ENCODE data around the gene B3GNT3. TPM values are rescaled to one million over a fixed set of nuclear protein-coding genes. Genes with fewer than 3 reads are reported as not detected.

The B3GNT3 gene
- total and polyA plus RNA-seq, 9 of the 15 experiments (the other 6 are each of a cell fraction or from before 2014, with no cell fraction given) = 0.06 to 0.11 (median 0.07) TPM; not detected in 6

GRCh38 chr19:17754634-17755442, 40.1 kb upstream of the B3GNT3 start (continued):
- TF ChIP-seq RREB1 (CRISPR knock-in tag; IDR thresholded peaks at IDR 0.05) = no peak
- TF ChIP-seq, protein P1, sequence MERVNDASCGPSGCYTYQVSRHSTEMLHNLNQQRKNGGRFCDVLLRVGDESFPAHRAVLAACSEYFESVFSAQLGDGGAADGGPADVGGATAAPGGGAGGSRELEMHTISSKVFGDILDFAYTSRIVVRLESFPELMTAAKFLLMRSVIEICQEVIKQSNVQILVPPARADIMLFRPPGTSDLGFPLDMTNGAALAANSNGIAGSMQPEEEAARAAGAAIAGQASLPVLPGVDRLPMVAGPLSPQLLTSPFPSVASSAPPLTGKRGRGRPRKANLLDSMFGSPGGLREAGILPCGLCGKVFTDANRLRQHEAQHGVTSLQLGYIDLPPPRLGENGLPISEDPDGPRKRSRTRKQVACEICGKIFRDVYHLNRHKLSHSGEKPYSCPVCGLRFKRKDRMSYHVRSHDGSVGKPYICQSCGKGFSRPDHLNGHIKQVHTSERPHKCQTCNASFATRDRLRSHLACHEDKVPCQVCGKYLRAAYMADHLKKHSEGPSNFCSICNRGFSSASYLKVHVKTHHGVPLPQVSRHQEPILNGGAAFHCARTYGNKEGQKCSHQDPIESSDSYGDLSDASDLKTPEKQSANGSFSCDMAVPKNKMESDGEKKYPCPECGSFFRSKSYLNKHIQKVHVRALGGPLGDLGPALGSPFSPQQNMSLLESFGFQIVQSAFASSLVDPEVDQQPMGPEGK (CRISPR knock-in tag; IDR thresholded peaks at IDR 0.05; ENCODE audit: borderline replicate concordance) = no peak
- TF ChIP-seq ZNF354B (CRISPR knock-in tag; IDR thresholded peaks at IDR 0.05) = no peak
- TF ChIP-seq CHD1 (IDR thresholded peaks at IDR 0.05; ENCODE audit: low read length) = no peak
- TF ChIP-seq, protein P2, sequence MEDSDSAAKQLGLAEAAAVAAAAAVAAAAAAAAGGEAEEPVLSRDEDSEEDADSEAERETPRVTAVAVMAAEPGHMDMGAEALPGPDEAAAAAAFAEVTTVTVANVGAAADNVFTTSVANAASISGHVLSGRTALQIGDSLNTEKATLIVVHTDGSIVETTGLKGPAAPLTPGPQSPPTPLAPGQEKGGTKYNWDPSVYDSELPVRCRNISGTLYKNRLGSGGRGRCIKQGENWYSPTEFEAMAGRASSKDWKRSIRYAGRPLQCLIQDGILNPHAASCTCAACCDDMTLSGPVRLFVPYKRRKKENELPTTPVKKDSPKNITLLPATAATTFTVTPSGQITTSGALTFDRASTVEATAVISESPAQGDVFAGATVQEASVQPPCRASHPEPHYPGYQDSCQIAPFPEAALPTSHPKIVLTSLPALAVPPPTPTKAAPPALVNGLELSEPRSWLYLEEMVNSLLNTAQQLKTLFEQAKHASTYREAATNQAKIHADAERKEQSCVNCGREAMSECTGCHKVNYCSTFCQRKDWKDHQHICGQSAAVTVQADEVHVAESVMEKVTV (CRISPR knock-in tag; IDR thresholded peaks at IDR 0.05) = no peak
- no peak for TF ChIP-seq JUNB (CRISPR knock-in tag; conservative IDR thresholded peaks at IDR 0.05)
- TF ChIP-seq ZBTB11 (CRISPR knock-in tag; IDR thresholded peaks at IDR 0.05) = no peak
- TF ChIP-seq PML (IDR thresholded peaks at IDR 0.05; ENCODE audit: low read length) = no peak
- no peak for TF ChIP-seq BRF2 (IDR thresholded peaks at IDR 0.05; ENCODE audit: borderline replicate concordance, insufficient read depth, insufficient read length)

Measured in K562 (cell line).